Astrocyte (in vitro differentiated cells and primary cell): ENCODE results near the gene TULP3. TPM values are rescaled to one million over a fixed set of nuclear protein-coding genes. Genes with fewer than 3 reads are reported as not detected.

ENCODE experiments used
- DNase-seq: peaks from one replicate; pipeline ENCODE4 v3.0.0-alpha.2; 2010; ENCODE audit warnings: low read depth
- FAIRE-seq: peaks from 2 replicates; lab custom pipeline; 2011; peaks lifted over from hg19 to GRCh38; lab: Jason Lieb, UNC
- H2AFZ ChIP-seq: 2 replicates; pipeline ENCODE4 v1.6.0; 2012; ENCODE audit warnings: low read depth, low read length, inconsistent platforms
- H3K27ac ChIP-seq: 2 replicates; pipeline ENCODE4 v1.5.1; 2011; ENCODE audit warnings: low read depth, low read length, inconsistent platforms
- H3K27me3 ChIP-seq: 2 replicates; pipeline ENCODE4 v1.6.0; 2011; ENCODE audit warnings: low read length, inconsistent platforms; ENCODE audit not compliant: insufficient read depth
- H3K36me3 ChIP-seq: 2 replicates; pipeline ENCODE4 v1.5.1; 2011; ENCODE audit warnings: low read length, inconsistent platforms; ENCODE audit not compliant: insufficient read depth
- H3K4me1 ChIP-seq: 2 replicates; pipeline ENCODE4 v1.5.1; 2011; ENCODE audit warnings: low read length, inconsistent platforms; ENCODE audit not compliant: insufficient read depth
- H3K4me2 ChIP-seq: 2 replicates; pipeline ENCODE4 v1.6.0; 2012; ENCODE audit warnings: low read length, inconsistent platforms
- H3K4me3 ChIP-seq: 2 replicates; pipeline ENCODE4 v1.5.1; 2011; ENCODE audit warnings: low read depth, mild to moderate bottlenecking, low read length, inconsistent platforms; ENCODE audit not compliant: insufficient read depth
- H3K79me2 ChIP-seq: 2 replicates; pipeline ENCODE4 v1.6.0; 2012; ENCODE audit warnings: mild to moderate bottlenecking, low read length, inconsistent platforms; ENCODE audit not compliant: insufficient read depth
- H3K9ac ChIP-seq: 2 replicates; pipeline ENCODE4 v1.6.0; 2012; ENCODE audit warnings: mild to moderate bottlenecking, low read length, inconsistent platforms
- H3K9me3 ChIP-seq: 2 replicates; pipeline ENCODE4 v1.5.1; 2012; ENCODE audit warnings: low read depth, mild to moderate bottlenecking, low read length, inconsistent platforms; ENCODE audit not compliant: insufficient read depth
- H4K20me1 ChIP-seq: 2 replicates; pipeline ENCODE4 v1.6.0; 2012; ENCODE audit warnings: low read length, inconsistent platforms; ENCODE audit not compliant: insufficient read depth
- H3K27ac Mint-ChIP-seq: one replicate; pipeline ENCODE4 v1.8.0; 2021; ENCODE audit warnings: mild to moderate bottlenecking, mixed read lengths; ENCODE audit not compliant: unreplicated experiment
- H3K27me3 Mint-ChIP-seq: one replicate; pipeline ENCODE4 v1.8.0; 2021; ENCODE audit warnings: low read depth, mixed read lengths; ENCODE audit not compliant: unreplicated experiment
- H3K36me3 Mint-ChIP-seq: one replicate; pipeline ENCODE4 v1.8.0; 2021; ENCODE audit warnings: low read depth, mixed read lengths; ENCODE audit not compliant: unreplicated experiment
- H3K4me1 Mint-ChIP-seq: one replicate; pipeline ENCODE4 v1.8.0; 2021; ENCODE audit warnings: low read depth, mixed read lengths; ENCODE audit not compliant: unreplicated experiment
- H3K4me3 Mint-ChIP-seq: one replicate; pipeline ENCODE4 v1.8.0; 2021; ENCODE audit warnings: mild to moderate bottlenecking, moderate library complexity, mixed read lengths; ENCODE audit not compliant: unreplicated experiment
- H3K9me3 Mint-ChIP-seq: one replicate; pipeline ENCODE4 v1.8.0; 2021; ENCODE audit warnings: mild to moderate bottlenecking, mixed read lengths; ENCODE audit not compliant: unreplicated experiment
- CTCF ChIP-seq: IDR thresholded peaks from 2 replicates; pipeline ENCODE4 v1.5.1; 2011; ENCODE audit warnings: low read depth, mild to moderate bottlenecking, inconsistent platforms, low read length, moderate library complexity; ENCODE audit not compliant: insufficient read depth
- EZH2 ChIP-seq: IDR thresholded peaks from 2 replicates; pipeline ENCODE4 v1.6.1; 2012; ENCODE audit warnings: mild to moderate bottlenecking, low read length, inconsistent platforms; ENCODE audit not compliant: insufficient read depth
- total RNA-seq: library from RNA; stranded (reverse); gene quantifications from 2 replicates; pipeline ENCODE4 v1.2.1, GENCODE V29; 2021

TULP3 gene
- total RNA-seq, 1 donor from 2014 or later, result 23.6 TPM

- H3K4me3 ChIP-seq, result peak overlapping the region; percentile 71
- no peaks in the 10 kb centered on the region for H3K9me3 ChIP-seq
- H3K4me1 Mint-ChIP-seq, result peaks cover 11% of the 10 kb centered on the region
- no peak for TF ChIP-seq CTCF
- TF ChIP-seq EZH2, result no peak
- no peaks in the 10 kb centered on the region for H3K27me3 Mint-ChIP-seq
- DNase-seq (no peak), FAIRE-seq (no peak)
- peaks cover 28% of the 10 kb centered on the region for H3K79me2 ChIP-seq
- H3K9ac ChIP-seq, result peak overlapping the region; percentile 81
- no peaks in the 10 kb centered on the region for H3K27me3 ChIP-seq
- no peaks in the 10 kb centered on the region for H3K9me3 Mint-ChIP-seq
- peak overlapping the region; percentile 73 for H3K27ac ChIP-seq
- H3K4me3 Mint-ChIP-seq, result peak overlapping the region; percentile 90
- peak overlapping the region; percentile 89 for H3K27ac Mint-ChIP-seq
- peaks cover 4% of the 10 kb centered on the region for H3K36me3 Mint-ChIP-seq
- H3K4me1 ChIP-seq, result peaks cover 20% of the 10 kb centered on the region
- no peaks in the 10 kb centered on the region for H3K36me3 ChIP-seq
- H2AFZ ChIP-seq, result peak overlapping the region; percentile 83
- peaks cover 21% of the 10 kb centered on the region for H4K20me1 ChIP-seq
- H3K4me2 ChIP-seq, result peak overlapping the region; percentile 85
Measured at GRCh38 chr12:2957816-2958431, 67.2 kb downstream of the TULP3 start.

GRCh38 chr12:2958432-2959191 is 67.9 kb downstream of the TULP3 start:
- peak overlapping the region; percentile 73 for H3K27ac ChIP-seq
- TF ChIP-seq EZH2 (no peak), CTCF (no peak)

More at GRCh38 chr12:2958432-2959191, 67.9 kb downstream of the TULP3 start:
- H2AFZ ChIP-seq, result peak overlapping the region; percentile 83
- no peaks in the 10 kb centered on the region for H3K36me3 ChIP-seq
- Mint-ChIP-seq H3K27ac (peak overlapping the region; percentile 89), H3K4me1 (peaks cover 13% of the 10 kb centered on the region), H3K27me3 (no peaks in the 10 kb centered on the region), H3K36me3 (peaks cover 4% of the 10 kb centered on the region), H3K4me3 (peak overlapping the region; percentile 90), H3K9me3 (no peaks in the 10 kb centered on the region)
- no peaks in the 10 kb centered on the region for H3K27me3 ChIP-seq
- H3K9ac ChIP-seq, result peak overlapping the region; percentile 81
- peaks cover 28% of the 10 kb centered on the region for H4K20me1 ChIP-seq
- FAIRE-seq (no peak), DNase-seq (peak; percentile 52)
- H3K79me2 ChIP-seq, result peaks cover 35% of the 10 kb centered on the region
- H3K4me2 ChIP-seq, result peak overlapping the region; percentile 85
- no peaks in the 10 kb centered on the region for H3K9me3 ChIP-seq
- H3K4me3 ChIP-seq, result peak overlapping the region; percentile 71
- peaks cover 23% of the 10 kb centered on the region for H3K4me1 ChIP-seq
